Measurements from ENCODE around the gene AKR1E2. TPM values are rescaled to one million over a fixed set of nuclear protein-coding genes. Genes with fewer than 3 reads are reported as not detected.

AKR1E2 gene
- 10 to 100 TPM in 2 of 8 experiments, 1 to 10 TPM in 6; 3.0 to 19.0 (median 5.1) TPM for total RNA-seq

DNA sequence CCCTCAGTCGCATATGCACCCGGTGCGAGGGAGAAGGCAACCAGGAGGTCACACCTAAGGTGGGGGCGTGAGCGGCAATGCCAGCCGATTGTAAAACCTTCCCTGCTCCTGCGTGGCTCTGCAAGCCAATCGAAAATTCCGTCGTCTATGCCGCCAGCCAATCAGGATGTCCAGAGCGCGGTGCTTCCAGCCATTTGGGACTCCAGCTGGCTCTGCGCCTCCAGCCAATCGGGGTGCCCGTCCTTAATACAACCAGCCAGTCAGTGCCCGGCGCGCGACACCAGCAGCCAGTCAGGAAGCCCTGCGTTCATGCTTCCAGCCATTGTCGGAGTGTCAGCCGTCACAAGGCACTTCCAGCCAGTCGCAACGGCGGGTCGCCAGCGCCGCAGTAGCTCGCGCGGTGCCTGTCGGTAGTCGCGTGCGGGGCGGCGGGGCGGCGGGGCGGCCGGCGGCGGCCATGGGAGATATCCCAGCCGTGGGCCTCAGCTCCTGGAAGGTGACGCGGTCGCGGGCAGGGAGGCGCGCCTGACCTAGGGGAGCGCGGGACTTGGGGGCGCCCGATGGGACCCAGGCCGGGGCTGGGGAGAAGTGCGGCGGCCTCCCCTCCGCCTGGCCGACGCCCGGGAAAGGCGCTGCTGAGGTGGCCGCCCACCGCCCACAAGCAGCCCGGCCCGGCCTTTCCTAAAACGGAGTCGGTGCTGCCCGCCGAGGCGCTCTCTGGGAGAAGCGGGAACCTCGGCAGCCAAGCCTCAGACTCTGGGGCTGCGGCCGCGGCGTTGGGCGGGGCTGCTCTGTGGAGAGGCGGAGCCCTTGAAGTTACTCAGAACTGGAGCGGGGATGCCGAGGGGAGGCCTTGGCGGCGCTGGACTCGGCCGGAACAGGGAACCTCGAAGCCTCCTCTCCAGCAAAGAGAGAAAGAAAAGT, at the start of gene AKR1E2:
Gene AKR1E2 (plus strand): TSS at position 340 of the 924 bp plus-strand sequence. CDS start 118 bp downstream, at position 458.
- 0 to 68% (median 21%) methylated on average over 3 to 22 of the region's 87 CpGs; no CpG with 5 or more reads in 5 of the 10 experiments for whole genome bisulfite sequencing, 10 experiments
- Histone ChIP-seq H3K27ac (peak within 1 kb of the TSS; percentile 65 to 69), H3K4me3 (peak within 1 kb of the TSS; percentile 31 to 53 (median 45)), H3K4me1 (replicated peaks in 1 of 2) (no peaks in the 10 kb centered on the region)
- ATAC-seq (replicated peaks in 6 of 8) = peak; percentile 88 to 97 (median 92)
- in situ Hi-C loops (cut with MboI; ENCODE audit: low pct_unique_long_range_greater_than_20kb in 2 of 9, low sequenced_read_pairs in 9 of 9, unreplicated experiment in 9 of 9) = loop anchor here in 4 of 9 experiments (25.0 kb wide), 6 partner anchors 461 to 811 kb away; no protein-coding TSS in a partner anchor

DNA sequence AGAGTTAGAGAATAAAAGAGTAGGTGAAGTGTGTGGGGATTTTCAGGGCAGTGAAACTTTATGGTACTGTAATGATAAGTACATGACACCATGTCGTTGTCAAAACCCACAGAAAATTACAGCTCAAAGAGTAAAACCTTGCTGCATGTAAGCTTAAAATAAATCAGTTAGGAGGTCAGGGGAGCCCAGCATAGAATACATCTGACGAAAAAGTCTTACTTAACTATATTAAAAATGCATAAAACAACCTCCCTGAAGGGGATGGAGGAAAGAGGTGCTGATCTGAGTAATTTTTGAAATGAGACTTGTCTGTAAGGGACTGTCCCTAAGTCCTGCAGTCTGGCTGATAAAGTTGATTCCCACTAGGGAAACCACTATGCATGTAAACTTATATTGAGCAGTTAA, 49.8 kb upstream of the AKR1E2 start:
- H3K4me3 ChIP-seq = no peak overlapping the region
- peaks cover 0 to 5% of the 10 kb centered on the region in 2 donors for H3K4me1 ChIP-seq (replicated peaks in 1 of 2)
- no peak for ATAC-seq (replicated peaks in 6 of 8)
- 43 to 92% (median 76%) methylated on average over 1 to 2 of the region's 2 CpGs; no CpG with 5 or more reads in 2 of the 10 experiments for WGBS, 10 experiments
- in situ Hi-C loops (cut with MboI; ENCODE audit: low pct_unique_long_range_greater_than_20kb in 2 of 9, low sequenced_read_pairs in 9 of 9, unreplicated experiment in 9 of 9) = loop anchor here in 3 of 9 experiments (10.0 to 25.0 kb wide), 3 partner anchors 1564 to 1589 kb away; no protein-coding TSS in a partner anchor
- H3K27ac ChIP-seq = no peak overlapping the region

DNA sequence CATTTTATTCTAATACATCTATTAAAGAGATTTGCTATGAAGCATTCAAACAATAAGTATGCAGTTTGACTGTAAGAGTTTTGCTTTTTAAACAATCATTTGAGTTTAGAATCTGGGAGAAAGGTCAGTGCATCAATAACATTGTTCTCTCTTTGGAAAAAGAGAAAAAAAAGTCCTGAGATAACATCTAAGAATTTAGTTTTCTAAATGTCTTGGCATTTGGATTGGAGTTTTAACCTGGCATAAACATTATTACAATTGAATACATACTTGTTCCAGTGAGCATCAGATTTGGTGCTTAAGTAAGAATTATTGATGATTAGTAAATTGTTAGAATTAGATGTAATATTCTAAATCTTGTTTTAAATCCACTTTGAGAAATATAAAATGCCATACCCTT, 47.2 kb upstream of the AKR1E2 start:
- in situ Hi-C loops (cut with MboI; ENCODE audit: low pct_unique_long_range_greater_than_20kb in 2 of 9, low sequenced_read_pairs in 9 of 9, unreplicated experiment in 9 of 9) = loop anchor here in 3 of 9 experiments (10.0 to 25.0 kb wide), 3 partner anchors 1566 to 1591 kb away; no protein-coding TSS in a partner anchor
- Histone ChIP-seq H3K4me3 (no peak overlapping the region), H3K4me1 (replicated peaks in 1 of 2) (peaks cover 0 to 6% of the 10 kb centered on the region in 2 donors), H3K27ac (no peak overlapping the region)
- ATAC-seq (replicated peaks in 6 of 8) = no peak

DNA sequence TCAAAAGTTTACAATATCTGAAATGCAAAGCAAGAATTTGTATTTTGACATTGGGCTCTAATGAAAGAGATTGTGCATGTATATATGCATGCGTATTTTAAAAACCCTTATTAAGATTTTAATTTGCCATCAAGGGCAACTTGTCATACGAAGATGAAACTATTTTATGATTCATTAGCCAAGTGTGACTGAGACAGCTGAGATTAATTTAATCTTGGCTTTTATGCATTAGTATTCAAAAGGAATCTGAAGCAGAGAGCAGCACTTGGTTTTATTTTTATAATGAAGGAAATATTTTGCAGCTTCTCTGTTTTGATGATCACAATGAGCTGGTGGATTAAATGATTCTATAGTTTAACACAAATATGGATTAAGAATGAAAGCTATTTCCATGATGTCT, 45.9 kb upstream of the AKR1E2 start:
- 0 to 100% (median 80%) methylated on average over 1 to 2 of the region's 2 CpGs; no CpG with 5 or more reads in 1 of the 10 experiments for whole genome bisulfite sequencing, 10 experiments
- Histone ChIP-seq H3K4me3 (no peak overlapping the region), H3K4me1 (replicated peaks in 1 of 2) (peaks cover 0 to 6% of the 10 kb centered on the region in 2 donors), H3K27ac (no peak overlapping the region)
- in situ Hi-C loops (cut with MboI; ENCODE audit: low pct_unique_long_range_greater_than_20kb in 2 of 9, low sequenced_read_pairs in 9 of 9, unreplicated experiment in 9 of 9) = loop anchor here in 2 of 9 experiments (25.0 kb wide), 2 partner anchors 1568 to 1593 kb away; no protein-coding TSS in a partner anchor
- ATAC-seq (replicated peaks in 6 of 8) = no peak

DNA sequence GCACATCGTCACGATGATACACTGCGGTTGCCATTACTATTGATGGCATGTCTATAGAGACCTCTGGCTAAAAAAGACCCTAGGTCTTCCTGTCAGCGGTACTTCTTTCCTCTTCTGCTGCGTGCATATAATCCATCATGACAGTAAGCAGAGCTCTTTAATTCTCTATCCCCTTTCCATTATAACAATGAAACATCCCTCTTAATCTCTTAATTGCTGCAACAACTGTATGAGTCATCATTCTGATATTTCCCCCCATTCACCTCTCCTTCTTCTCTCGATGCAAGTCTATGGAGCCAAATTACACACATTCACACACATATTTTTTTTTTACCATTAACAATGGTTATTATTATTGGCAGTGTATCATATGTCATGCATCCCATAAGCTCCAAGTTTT, 45.2 kb upstream of the AKR1E2 start:
- in situ Hi-C loops (cut with MboI; ENCODE audit: low pct_unique_long_range_greater_than_20kb in 2 of 9, low sequenced_read_pairs in 9 of 9, unreplicated experiment in 9 of 9) = loop anchor here in 2 of 9 experiments (25.0 kb wide), 2 partner anchors 1568 to 1593 kb away; no protein-coding TSS in a partner anchor
- H3K4me3 ChIP-seq = no peak overlapping the region
- peaks cover 0 to 6% of the 10 kb centered on the region in 2 donors for H3K4me1 ChIP-seq (replicated peaks in 1 of 2)
- WGBS, 10 experiments = 20 to 86% (median 57%) methylated on average over 2 to 6 of the region's 6 CpGs; no CpG with 5 or more reads in 2 of the 10 experiments
- no peak overlapping the region for H3K27ac ChIP-seq
- peak in 5 of 8 experiments; percentile 53 to 93 (median 78) for ATAC-seq (replicated peaks in 6 of 8)

DNA sequence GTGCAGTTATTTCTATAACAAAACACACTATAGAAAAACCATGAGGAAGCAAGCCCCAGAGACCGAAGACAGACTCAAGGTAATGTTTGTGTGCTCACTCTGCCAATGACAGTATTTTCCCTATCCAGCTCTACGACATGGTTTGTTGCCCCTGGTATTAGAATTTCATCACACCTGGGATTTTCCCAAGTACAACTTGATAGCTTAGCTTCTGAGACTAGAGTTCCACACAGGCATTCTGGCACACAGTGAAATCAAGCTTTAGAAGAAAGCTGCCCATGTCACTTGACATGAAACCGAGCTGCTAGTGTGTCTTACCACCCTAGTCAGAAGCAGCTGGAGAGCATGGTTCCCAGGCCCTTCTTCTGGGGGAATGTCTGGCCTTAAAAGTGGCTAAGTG, 44.1 kb upstream of the AKR1E2 start:
- in situ Hi-C loops (cut with MboI; ENCODE audit: low pct_unique_long_range_greater_than_20kb in 2 of 9, low sequenced_read_pairs in 9 of 9, unreplicated experiment in 9 of 9) = loop anchor here in 2 of 9 experiments (25.0 kb wide), 2 partner anchors 1570 to 1595 kb away; no protein-coding TSS in a partner anchor
- no peak for ATAC-seq (replicated peaks in 6 of 8)
- WGBS, 10 experiments = 36 to 83% (median 63%) methylated on average over 2 to 3 of the region's 3 CpGs; no CpG with 5 or more reads in 5 of the 10 experiments
- H3K4me3 ChIP-seq = no peak overlapping the region
- no peak overlapping the region for H3K27ac ChIP-seq
- H3K4me1 ChIP-seq (replicated peaks in 1 of 2) = peaks cover 0 to 6% of the 10 kb centered on the region in 2 donors

DNA sequence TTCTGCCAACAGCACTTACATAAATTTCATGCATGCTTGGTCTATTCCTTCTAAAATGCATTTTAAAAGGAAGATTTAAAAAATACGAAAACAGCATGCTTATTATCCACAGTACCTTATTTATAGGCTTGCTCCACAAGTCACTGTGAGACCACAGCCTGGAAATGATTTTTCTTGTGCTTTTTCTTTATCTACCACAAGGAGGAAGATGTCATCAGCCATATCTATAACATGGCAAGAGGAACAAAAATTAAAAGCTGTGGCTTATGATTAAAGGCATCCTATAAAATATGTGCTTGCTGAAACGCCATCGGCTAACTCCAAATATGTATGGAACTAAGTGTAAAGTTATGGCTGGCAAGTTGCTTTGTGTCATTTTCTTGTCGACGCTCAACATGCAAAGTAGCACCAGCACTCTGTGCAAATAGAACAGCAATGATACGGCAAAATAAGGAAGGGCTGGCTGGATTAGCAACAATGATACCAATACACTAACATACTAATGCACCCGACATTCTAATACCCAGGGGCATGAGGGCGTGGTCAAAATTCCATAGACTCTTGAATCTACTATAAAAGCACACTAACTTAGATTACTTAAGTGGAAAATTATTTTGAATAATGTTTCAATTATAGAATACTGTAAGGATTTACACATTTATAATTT, 41.2 kb upstream of the AKR1E2 start:
- ATAC-seq (replicated peaks in 6 of 8) = peak in 3 of 8 experiments; percentile 71 to 97 (median 85)
- in situ Hi-C loops (cut with MboI; ENCODE audit: low pct_unique_long_range_greater_than_20kb in 2 of 9, low sequenced_read_pairs in 9 of 9, unreplicated experiment in 9 of 9) = loop anchor here in 2 of 9 experiments (25.0 kb wide), 2 partner anchors 1572 to 1597 kb away; no protein-coding TSS in a partner anchor
- Histone ChIP-seq H3K4me1 (replicated peaks in 1 of 2) (peaks cover 0 to 6% of the 10 kb centered on the region in 2 donors), H3K27ac (no peak overlapping the region), H3K4me3 (no peak overlapping the region)
- whole genome bisulfite sequencing, 10 experiments = 0 to 95% (median 63%) methylated on average over 1 to 8 of the region's 8 CpGs

GRCh38 chr10:4786043-4786839, 39.8 kb upstream of the AKR1E2 start:
- no peak for ATAC-seq (replicated peaks in 6 of 8)
- in situ Hi-C loops (cut with MboI; ENCODE audit: low pct_unique_long_range_greater_than_20kb in 2 of 9, low sequenced_read_pairs in 9 of 9, unreplicated experiment in 9 of 9) = loop anchor here in 2 of 9 experiments (25.0 kb wide), 2 partner anchors 1574 to 1599 kb away; no protein-coding TSS in a partner anchor
- no peak overlapping the region for H3K27ac ChIP-seq

DNA sequence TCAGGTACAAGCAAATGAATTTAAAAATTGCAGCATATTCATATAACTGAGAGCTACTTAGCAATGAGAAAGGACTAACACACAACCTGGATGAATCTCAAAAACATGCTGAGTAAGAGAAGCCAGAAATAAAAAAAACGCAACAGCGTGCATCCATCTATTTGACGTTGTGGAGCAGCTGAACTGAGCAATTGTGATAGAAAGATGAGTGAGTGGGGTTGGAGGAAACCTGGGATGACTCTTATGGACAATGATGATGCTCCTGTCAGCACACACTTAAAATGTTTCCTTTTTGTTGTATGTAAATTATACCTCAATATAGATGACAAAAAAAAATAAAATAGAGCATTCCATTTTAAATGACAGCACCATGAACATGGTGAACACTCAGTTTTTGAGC, 36.0 kb upstream of the AKR1E2 start:
- in situ Hi-C loops (cut with MboI; ENCODE audit: low pct_unique_long_range_greater_than_20kb in 2 of 9, low sequenced_read_pairs in 9 of 9, unreplicated experiment in 9 of 9) = loop anchor here in 2 of 9 experiments (25.0 kb wide), 2 partner anchors 1578 to 1603 kb away; no protein-coding TSS in a partner anchor
- Histone ChIP-seq H3K4me3 (no peak overlapping the region), H3K27ac (no peak overlapping the region), H3K4me1 (replicated peaks in 1 of 2) (no peaks in the 10 kb centered on the region)
- ATAC-seq (replicated peaks in 6 of 8) = no peak
- WGBS, 10 experiments = 20 to 92% (median 75%) methylated on average over 2 to 3 of the region's 3 CpGs; no CpG with 5 or more reads in 2 of the 10 experiments

More at GRCh38 chr10:4786043-4786839, 39.8 kb upstream of the AKR1E2 start:
- WGBS, 10 experiments = 59 to 90% (median 80%) methylated on average over 3 to 12 of the region's 12 CpGs
- no peak overlapping the region for H3K4me3 ChIP-seq
- H3K4me1 ChIP-seq (replicated peaks in 1 of 2) = peaks cover 0 to under 1% of the 10 kb centered on the region in 2 donors

GRCh38 chr10:4790922-4791321, 35.1 kb upstream of the AKR1E2 start:
- Histone ChIP-seq H3K4me1 (replicated peaks in 1 of 2) (no peaks in the 10 kb centered on the region), H3K4me3 (no peak overlapping the region), H3K27ac (no peak overlapping the region)
- ATAC-seq (replicated peaks in 6 of 8) = no peak
- in situ Hi-C loops (cut with MboI; ENCODE audit: low pct_unique_long_range_greater_than_20kb in 2 of 9, low sequenced_read_pairs in 9 of 9, unreplicated experiment in 9 of 9) = loop anchor here in 2 of 9 experiments (25.0 kb wide), 2 partner anchors 1579 to 1604 kb away; no protein-coding TSS in a partner anchor
- WGBS, 10 experiments = 50 to 100% (median 90%) methylated on average over 1 to 4 of the region's 4 CpGs; no CpG with 5 or more reads in 1 of the 10 experiments

- Histone ChIP-seq H3K4me1 (replicated peaks in 1 of 2) (no peaks in the 10 kb centered on the region), H3K27ac (no peak overlapping the region), H3K4me3 (no peak overlapping the region)
- no peak for ATAC-seq (replicated peaks in 6 of 8)
- in situ Hi-C loops (cut with MboI; ENCODE audit: low pct_unique_long_range_greater_than_20kb in 2 of 9, low sequenced_read_pairs in 9 of 9, unreplicated experiment in 9 of 9) = loop anchor here in 2 of 9 experiments (25.0 kb wide), 2 partner anchors 1580 to 1605 kb away; no protein-coding TSS in a partner anchor
- WGBS, 10 experiments = 17 to 67% (median 60%) methylated on average over 1 of the region's 1 CpG; no CpG with 5 or more reads in 4 of the 10 experiments
Observed at GRCh38 chr10:4792381-4792780, 33.6 kb upstream of the AKR1E2 start.
